Right kidney (tissue), 1 donor: ENCODE results near the gene MIGA2.

ENCODE experiments used
- DNase-seq: peaks from one replicate; pipeline ENCODE4 v3.0.0-alpha.2; 2016

MIGA2 gene

DNA sequence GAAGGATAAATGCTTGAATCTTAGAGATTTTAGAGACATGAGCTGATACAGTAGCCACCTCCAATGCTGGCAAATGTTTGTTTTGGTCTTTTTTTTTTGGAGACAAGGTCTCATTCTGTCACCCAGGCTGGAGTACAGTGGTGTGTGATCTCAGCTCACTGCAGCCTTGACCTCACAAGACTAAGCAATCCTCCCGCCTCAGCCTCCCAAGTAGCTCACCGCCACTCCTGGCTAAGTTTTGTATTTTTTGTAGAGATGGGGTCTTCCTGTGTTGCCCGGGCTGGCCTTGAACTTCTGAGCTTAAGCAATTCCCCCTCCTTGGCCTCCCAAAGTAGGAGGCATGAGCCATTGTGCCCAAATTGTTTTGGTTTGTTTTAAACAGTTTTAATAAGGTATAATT is 37.7 kb downstream of the MIGA2 start:
- DNase-seq: no peak

GRCh38 chr9:129075996-129076639 is 39.7 kb downstream of the MIGA2 start:
- DNase-seq: no peak

DNA sequence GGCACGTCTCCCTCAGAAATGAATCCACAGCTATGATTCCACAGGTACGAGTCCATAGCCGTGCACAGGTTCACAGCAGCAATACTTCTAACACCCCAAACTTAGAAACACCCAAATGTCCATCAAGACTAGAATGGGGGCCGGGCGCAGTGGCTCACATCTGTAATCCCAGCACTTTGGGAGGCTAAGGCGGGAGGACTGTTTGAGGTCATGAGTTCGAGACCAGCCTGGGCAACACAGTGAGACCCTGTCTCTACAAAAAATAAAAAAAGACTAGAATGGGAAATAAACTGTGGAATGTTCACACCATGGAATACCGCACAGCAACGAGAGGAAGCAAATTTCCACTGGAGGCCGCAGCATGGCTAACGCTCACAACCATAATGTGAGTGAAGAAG is 40.2 kb downstream of the MIGA2 start:
- no peak for DNase-seq

GRCh38 chr9:129077236-129077635 is 40.8 kb downstream of the MIGA2 start:
- no peak for DNase-seq

GRCh38 chr9:129078691-129079503 is 42.5 kb downstream of the MIGA2 start:
- no peak for DNase-seq

GRCh38 chr9:129079829-129080228 is 43.4 kb downstream of the MIGA2 start:
- no peak for DNase-seq

DNA sequence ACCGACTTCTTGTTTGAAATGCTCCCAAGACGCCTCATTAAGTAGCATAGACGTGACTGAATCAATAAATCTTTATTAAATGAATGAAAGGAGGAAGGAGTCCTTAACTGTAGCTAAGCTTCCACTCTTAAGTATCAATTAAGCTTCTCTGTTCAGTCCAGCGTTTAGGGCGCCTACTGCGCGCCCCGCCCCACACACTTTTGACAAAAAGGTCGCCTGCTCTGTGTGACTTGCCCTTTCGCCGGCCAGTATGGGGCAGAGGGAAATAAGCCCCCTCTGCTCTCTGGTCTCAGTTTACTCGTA is 43.8 kb downstream of the MIGA2 start:
- DNase-seq: no peak

GRCh38 chr9:129080601-129081387 is 44.4 kb downstream of the MIGA2 start, which contains the start of gene DOLPP1:
Gene DOLPP1 (plus strand): TSS chr9:129081111. CDS start chr9:129081132, 21 bp downstream.
- DNase-seq: peak; percentile 97

DNA sequence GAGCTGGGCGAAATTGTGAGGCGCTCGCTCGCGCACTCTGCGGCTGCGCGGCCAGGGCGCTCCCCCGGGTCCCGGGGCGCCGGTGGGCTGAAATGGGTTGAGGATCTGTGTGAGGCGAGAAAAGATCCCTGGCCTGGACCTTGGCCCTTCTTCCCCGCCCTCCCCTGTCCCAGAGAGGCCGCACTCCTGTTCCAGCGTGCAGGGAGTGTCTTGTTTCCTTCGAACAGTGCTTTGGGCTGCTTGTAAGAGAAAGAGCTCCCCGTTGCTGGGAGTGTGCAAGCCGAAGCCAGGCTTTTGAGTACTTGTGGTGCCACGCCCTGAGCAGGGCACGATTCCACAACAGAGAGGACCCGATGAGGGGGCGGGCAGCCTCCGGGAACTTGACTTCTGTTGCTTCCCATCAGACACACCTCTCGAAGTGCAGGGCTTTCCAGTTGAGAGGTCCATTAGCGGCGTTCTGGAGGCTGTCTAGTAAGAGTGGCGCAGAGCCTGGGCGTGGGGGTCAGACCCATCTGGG is 45.0 kb downstream of the MIGA2 start:
- no peak for DNase-seq

- DNase-seq: no peak
Observed at GRCh38 chr9:129084087-129084486, 47.7 kb downstream of the MIGA2 start.

GRCh38 chr9:129089246-129089645 is 52.8 kb downstream of the MIGA2 start:
- no peak for DNase-seq

DNA sequence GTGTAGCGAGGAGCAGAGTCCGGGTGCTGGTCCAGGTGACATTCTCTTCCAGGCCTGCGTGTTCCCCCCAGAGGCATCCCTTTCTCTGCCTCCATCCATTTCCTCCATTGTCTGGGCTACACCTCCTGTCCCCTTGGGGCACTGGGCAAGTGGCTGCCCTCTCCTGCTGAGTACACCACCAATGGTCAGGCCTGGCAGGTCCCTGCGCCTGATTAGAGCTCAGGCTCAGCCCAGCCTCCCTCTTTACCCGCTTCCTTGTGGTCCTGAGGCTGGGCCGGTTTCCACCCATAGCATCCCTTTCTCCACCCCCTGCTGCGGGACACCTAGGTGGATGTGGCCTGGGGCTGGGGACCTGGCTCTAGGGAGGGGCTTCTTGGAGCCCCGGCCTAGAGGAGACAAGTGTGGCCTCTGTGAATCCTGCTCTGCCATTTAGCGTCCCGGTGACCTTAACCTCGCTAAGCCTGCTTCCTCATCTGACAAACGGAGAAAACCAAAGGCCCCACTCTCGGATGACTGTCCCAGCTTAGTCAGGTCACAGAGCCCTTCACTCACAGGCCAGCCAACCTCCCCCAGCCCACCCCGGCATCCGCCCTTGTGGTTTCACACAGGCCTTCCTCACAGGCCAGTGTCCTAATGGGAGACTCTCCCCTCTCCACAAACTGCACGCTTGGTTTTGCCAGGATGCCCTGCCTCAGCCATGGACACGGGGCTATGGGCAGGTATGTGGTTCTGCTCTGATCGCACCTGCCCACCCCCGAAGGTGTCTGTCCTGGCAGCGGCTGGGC is 57.4 kb downstream of the MIGA2 start:
- no peak for DNase-seq

- no peak for DNase-seq
Observed at GRCh38 chr9:129094387-129095169, 58.2 kb downstream of the MIGA2 start.

- no peak for DNase-seq
Observed at GRCh38 chr9:129095170-129095667, 58.8 kb downstream of the MIGA2 start.

GRCh38 chr9:129095908-129096307 is 59.5 kb downstream of the MIGA2 start:
- no peak for DNase-seq

- DNase-seq: no peak
Observed at GRCh38 chr9:129097671-129098306, 61.4 kb downstream of the MIGA2 start.

- no peak for DNase-seq
Observed at GRCh38 chr9:129098328-129098727, 61.9 kb downstream of the MIGA2 start.

- DNase-seq: no peak
Observed at GRCh38 chr9:129100383-129101169, 64.2 kb downstream of the MIGA2 start.

- no peak for DNase-seq
Observed at GRCh38 chr9:129101279-129101678, 64.9 kb downstream of the MIGA2 start.

GRCh38 chr9:129102095-129102525 is 65.7 kb downstream of the MIGA2 start:
- no peak for DNase-seq
